Vagina (tissue), 2 donors: ENCODE data around the gene SPAG6.

Source experiments
- CTCF ChIP-seq, 3 experiments: fragments of 450-650 bp in 2 of 3; fragments of 200-600 bp in 1 of 3; sonication (generic) in 1 of 3; IDR thresholded peaks; one replicate each; pipeline ENCODE4 v1.5.1; 2017 to 2019; ENCODE audit warnings: antibody characterized with exemption in 3 of 3, mild to moderate bottlenecking in 2 of 3, moderate library complexity in 2 of 3
- POLR2A ChIP-seq, 2 donors: fragments of 450-650 bp; IDR thresholded peaks; one replicate each; pipeline ENCODE4 v1.6.1; 2017; ENCODE audit warnings: antibody characterized with exemption in 2 of 2, mild to moderate bottlenecking in 2 of 2, moderate library complexity in 2 of 2
- POLR2AphosphoS5 ChIP-seq, 2 donors: sonication (generic); formaldehyde crosslinking; IDR thresholded peaks; one replicate each; pipeline ENCODE4 v1.9.0; 2017; ENCODE audit warnings: antibody characterized with exemption in 2 of 2, mild to moderate bottlenecking in 2 of 2, low read depth in 1 of 2; ENCODE audit not compliant: insufficient read depth in 1 of 2

GRCh38 chr10:22338185-22338900 is 7.0 kb upstream of the SPAG6 start:
- TF ChIP-seq POLR2AphosphoS5 (IDR thresholded peaks at IDR 0.05; ENCODE audit: insufficient read depth in 1 of 2, low read depth in 1 of 2), result no peak
- TF ChIP-seq CTCF (IDR thresholded peaks at IDR 0.05), result no peak
- no peak for TF ChIP-seq POLR2A (IDR thresholded peaks at IDR 0.05)
